ENCODE results near the gene UMODL1.

- TF ChIP-seq CTCF (IDR thresholded peaks at IDR 0.05) = no peak
- TF ChIP-seq POLR2A (IDR thresholded peaks at IDR 0.05) = no peak
These were observed 38.9 kb upstream of the UMODL1 start for GRCh38 chr21:42032266-42032665.

Data from ovary (tissue), 3 donors.